Naive thymus-derived CD8-positive, alpha-beta T cell (primary cell): ENCODE data around the gene PRKAR1B. TPM values are rescaled to one million over a fixed set of nuclear protein-coding genes. Genes with fewer than 3 reads are reported as not detected.

Source experiments
- ATAC-seq, 2 donors: fragments of 150-1000 bp; cut with Tn5 transposase in 1 of 2; sonication (Bioruptor Pico), chemical (Tn5 transposase) in 1 of 2; 1 replicate in 1 of 2; 2 replicates in 1 of 2; pipeline ENCODE4 v1.10.0; 2021; ENCODE audit warnings: mild to moderate bottlenecking in 2 of 2, moderate library complexity in 2 of 2
- POLR2A ChIA-PET: fragments of 350-600 bp; sonication (Branson Sonifier 250); formaldehyde crosslinking; loops from one replicate; lab custom pipeline; 2021; ENCODE audit warnings: antibody characterized with exemption; lab: Charles Lee
- DNase-seq, 10 donors: peaks; one replicate each; pipeline versions ENCODE4 v3.0.0 to v3.0.0-alpha.2; 2020 to 2022
- H3K27ac Mint-ChIP-seq, 10 donors: one replicate each; pipeline ENCODE4 v1.8.0; 2020 to 2022; ENCODE audit warnings: mild to moderate bottlenecking in 10 of 10, mixed read lengths in 10 of 10, moderate library complexity in 4 of 10, inconsistent platforms in 1 of 10
- H3K27me3 Mint-ChIP-seq, 5 donors: one replicate each; pipeline ENCODE4 v1.8.0; 2021 to 2022; ENCODE audit warnings: mixed read lengths in 5 of 5
- H3K36me3 Mint-ChIP-seq, 3 donors: one replicate each; pipeline ENCODE4 v1.8.0; 2020 to 2022; ENCODE audit warnings: mixed read lengths in 3 of 3, mild to moderate bottlenecking in 2 of 3, inconsistent platforms in 1 of 3
- H3K4me1 Mint-ChIP-seq, 4 donors: one replicate each; pipeline ENCODE4 v1.8.0; 2021 to 2022; ENCODE audit warnings: mixed read lengths in 4 of 4
- H3K4me3 Mint-ChIP-seq, 10 donors: one replicate each; pipeline ENCODE4 v1.8.0; 2020 to 2022; ENCODE audit warnings: mild to moderate bottlenecking in 10 of 10, mixed read lengths in 10 of 10, moderate library complexity in 6 of 10, inconsistent platforms in 1 of 10
- H3K9me3 Mint-ChIP-seq, 9 donors: one replicate each; pipeline ENCODE4 v1.8.0; 2020 to 2022; ENCODE audit warnings: mixed read lengths in 9 of 9, mild to moderate bottlenecking in 3 of 9, inconsistent platforms in 1 of 9, moderate library complexity in 1 of 9
- polyA plus RNA-seq, 3 donors: library from polyadenylated mRNA; unstranded; fragments of 300-500 nt; fragmentation: Illumina TruSeq; gene quantifications; one replicate each; pipeline ENCODE4 v1.2.3, GENCODE V29; 2021
- total RNA-seq, 8 experiments: library from RNA in 2 of 8; stranded (reverse) in 2 of 8; gene quantifications; one replicate each; pipeline ENCODE4 v1.2.3 and lab custom pipeline; 2021 to 2026

Gene PRKAR1B
- total and polyA plus RNA-seq, 5 experiments from 2014 or later, result 14.6 to 47.3 (median 35.4) TPM

- H3K36me3 Mint-ChIP-seq, result peaks cover 0 to 4% (median 3%) of the 10 kb centered on the region in 3 donors
- no peak for ATAC-seq
- peaks cover 0 to 6% (median 3%) of the 10 kb centered on the region in 9 donors for H3K9me3 Mint-ChIP-seq
- peaks cover 0 to 6% (median 2%) of the 10 kb centered on the region in 4 donors for H3K4me1 Mint-ChIP-seq
- H3K4me3 Mint-ChIP-seq, result no peak overlapping the region
- no peaks in the 10 kb centered on the region for H3K27me3 Mint-ChIP-seq
- DNase-seq, result no peak
- POLR2A ChIA-PET, result interaction anchor here (0.6 kb wide), 1 partner anchor 11 kb away, joined by 3 read pairs; no protein-coding TSS in a partner anchor
- H3K27ac Mint-ChIP-seq, result peak overlapping the region in 3 of 10 donors; percentile 15 to 51 (median 34)
These were observed 185.4 kb downstream of the PRKAR1B start for GRCh38 chr7:541661-542060.

DNA sequence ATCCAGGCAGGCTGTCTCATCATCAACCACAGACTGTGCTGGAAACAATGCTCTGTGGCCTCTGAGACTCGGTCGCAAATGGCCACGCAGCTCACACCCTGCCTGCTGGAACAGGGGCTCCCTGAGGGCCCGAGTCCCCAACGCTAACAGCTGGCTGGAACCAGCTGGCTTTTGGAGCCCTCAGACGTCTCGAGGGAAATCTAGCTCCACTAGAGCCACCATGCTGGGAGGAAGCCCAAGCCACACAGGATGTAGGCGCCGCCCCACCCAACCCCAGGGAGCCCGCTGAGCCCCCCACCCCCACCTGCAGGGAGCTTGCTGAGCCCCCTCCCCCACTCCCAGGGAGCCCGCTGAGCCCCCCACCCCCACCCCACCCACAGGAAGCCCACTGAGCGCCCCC is 186.1 kb downstream of the PRKAR1B start:
- H3K27me3 Mint-ChIP-seq, result no peaks in the 10 kb centered on the region
- DNase-seq, result no peak
- peaks cover 0 to 6% (median 2%) of the 10 kb centered on the region in 4 donors for H3K4me1 Mint-ChIP-seq
- no peak for ATAC-seq
- POLR2A ChIA-PET, result no interaction called here
- H3K4me3 Mint-ChIP-seq, result no peak overlapping the region
- peaks cover 0 to 6% (median 3%) of the 10 kb centered on the region in 9 donors for H3K9me3 Mint-ChIP-seq
- H3K36me3 Mint-ChIP-seq, result peaks cover 0 to 4% (median 3%) of the 10 kb centered on the region in 3 donors
- peak overlapping the region in 1 of 10 donors; percentile 53 for H3K27ac Mint-ChIP-seq

GRCh38 chr7:540579-540978 is 186.5 kb downstream of the PRKAR1B start:
- peaks cover 0 to 4% (median 3%) of the 10 kb centered on the region in 3 donors for H3K36me3 Mint-ChIP-seq
- peaks cover 0 to 6% (median 3%) of the 10 kb centered on the region in 9 donors for H3K9me3 Mint-ChIP-seq
- POLR2A ChIA-PET, result no interaction called here
- no peak for ATAC-seq
- H3K4me1 Mint-ChIP-seq, result peaks cover 0 to 6% (median 2%) of the 10 kb centered on the region in 4 donors
- H3K27ac Mint-ChIP-seq, result peak overlapping the region in 2 of 10 donors; percentile 35 to 53
- H3K27me3 Mint-ChIP-seq, result no peaks in the 10 kb centered on the region
- no peak for DNase-seq
- H3K4me3 Mint-ChIP-seq, result no peak overlapping the region

GRCh38 chr7:539731-540411 is 187.2 kb downstream of the PRKAR1B start:
- DNase-seq (no peak), ATAC-seq (no peak)
- Mint-ChIP-seq H3K27ac (no peak overlapping the region), H3K4me3 (no peak overlapping the region), H3K27me3 (no peaks in the 10 kb centered on the region), H3K4me1 (peaks cover 0 to 6% (median 1%) of the 10 kb centered on the region in 4 donors), H3K36me3 (peaks cover 0 to 3% (median 0%) of the 10 kb centered on the region in 3 donors), H3K9me3 (peaks cover 0 to 1% (median 0%) of the 10 kb centered on the region in 9 donors)
- POLR2A ChIA-PET, result no interaction called here

GRCh38 chr7:538764-539685 is 188.1 kb downstream of the PRKAR1B start:
- POLR2A ChIA-PET, result no interaction called here
- peak overlapping the region in 1 of 10 donors; percentile 90 for H3K27ac Mint-ChIP-seq
- peaks cover 0 to 1% (median 0%) of the 10 kb centered on the region in 5 donors for H3K27me3 Mint-ChIP-seq
- DNase-seq (no peak), ATAC-seq (no peak)
- H3K9me3 Mint-ChIP-seq, result peaks cover 0 to 1% (median 0%) of the 10 kb centered on the region in 9 donors
- no peak overlapping the region for H3K4me3 Mint-ChIP-seq
- peaks cover 0 to 3% (median 0%) of the 10 kb centered on the region in 3 donors for H3K36me3 Mint-ChIP-seq
- peaks cover 0 to 6% (median 1%) of the 10 kb centered on the region in 4 donors for H3K4me1 Mint-ChIP-seq

DNA sequence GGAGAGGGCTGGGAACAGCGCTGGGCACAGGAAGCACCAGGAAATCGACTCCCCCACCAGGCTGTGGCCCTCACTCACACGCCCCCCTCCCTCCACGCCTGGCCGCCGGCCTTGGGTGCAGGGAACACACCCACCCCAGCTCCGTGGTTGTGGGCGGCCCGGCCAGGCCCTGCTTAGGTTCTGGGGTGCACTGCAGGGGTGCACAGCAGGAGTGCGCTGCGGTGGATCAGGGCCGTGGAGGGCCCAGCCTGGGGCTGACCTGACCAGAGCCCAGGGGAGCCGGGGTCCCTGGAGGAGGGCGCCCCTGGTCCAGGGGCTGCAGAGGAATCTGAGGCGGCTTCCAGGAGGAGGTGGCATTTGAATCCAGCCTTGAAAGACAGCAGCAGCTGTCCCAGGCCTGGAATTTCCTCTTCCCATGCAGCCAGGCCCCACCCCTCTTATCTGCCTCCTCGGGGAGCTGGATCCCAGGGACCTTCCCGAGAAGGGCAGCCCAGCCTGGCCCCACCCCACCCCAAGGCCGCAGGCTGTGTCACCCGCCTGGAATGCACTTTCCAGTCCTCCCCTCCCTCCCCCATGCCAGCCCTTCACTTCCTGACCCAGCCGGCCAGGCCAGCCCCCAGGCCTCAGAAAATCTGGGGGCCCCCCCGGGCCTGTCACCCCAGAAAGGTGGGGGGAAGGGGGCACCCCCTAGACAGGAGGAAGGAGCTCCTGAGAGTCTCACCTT is 189.0 kb downstream of the PRKAR1B start:
- Mint-ChIP-seq H3K36me3 (peaks cover 0 to 3% (median 0%) of the 10 kb centered on the region in 3 donors), H3K27ac (no peak overlapping the region), H3K27me3 (peaks cover 0 to 3% (median 0%) of the 10 kb centered on the region in 5 donors), H3K4me3 (no peak overlapping the region), H3K4me1 (peaks cover 0 to 6% (median 1%) of the 10 kb centered on the region in 4 donors), H3K9me3 (peaks cover 0 to 1% (median 0%) of the 10 kb centered on the region in 9 donors)
- POLR2A ChIA-PET, result no interaction called here
- DNase-seq (no peak), ATAC-seq (no peak)

GRCh38 chr7:536231-536630 is 190.8 kb downstream of the PRKAR1B start:
- H3K27me3 Mint-ChIP-seq, result peaks cover 0 to 3% (median 0%) of the 10 kb centered on the region in 5 donors
- peaks cover 0 to 2% (median 0%) of the 10 kb centered on the region in 3 donors for H3K36me3 Mint-ChIP-seq
- H3K4me3 Mint-ChIP-seq, result no peak overlapping the region
- H3K27ac Mint-ChIP-seq, result peak overlapping the region in 1 of 10 donors; percentile 75
- H3K9me3 Mint-ChIP-seq, result no peaks in the 10 kb centered on the region
- POLR2A ChIA-PET, result no interaction called here
- H3K4me1 Mint-ChIP-seq, result peaks cover 0 to 9% (median under 1%) of the 10 kb centered on the region in 4 donors
- ATAC-seq, result no peak
- DNase-seq, result no peak

DNA sequence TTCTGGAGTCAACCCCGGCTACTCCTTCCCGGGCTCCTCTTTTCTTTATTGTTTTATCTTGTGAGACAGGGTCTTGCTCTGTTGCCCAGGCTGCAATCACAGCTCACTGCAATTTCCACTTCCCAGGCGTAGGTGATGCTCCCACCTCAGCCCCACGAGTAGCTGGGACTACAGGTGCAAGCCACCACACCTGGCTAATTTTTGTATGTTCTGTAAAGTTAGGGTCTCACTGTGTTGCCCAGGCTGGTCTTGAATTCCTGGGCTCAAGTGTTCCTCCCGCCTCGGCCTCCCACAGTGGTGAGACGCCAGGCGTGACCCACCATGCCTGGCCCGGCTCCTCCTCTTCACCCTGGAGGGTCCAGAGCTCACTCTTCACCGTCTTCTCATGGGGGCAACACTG is 192.1 kb downstream of the PRKAR1B start:
- peaks cover 0 to 6% (median 2%) of the 10 kb centered on the region in 4 donors for H3K4me1 Mint-ChIP-seq
- H3K27me3 Mint-ChIP-seq, result peaks cover 0 to 5% (median 3%) of the 10 kb centered on the region in 5 donors
- H3K36me3 Mint-ChIP-seq, result no peaks in the 10 kb centered on the region
- no peak overlapping the region for H3K4me3 Mint-ChIP-seq
- DNase-seq, result no peak
- no peak for ATAC-seq
- POLR2A ChIA-PET, result interaction anchor here (0.6 kb wide), 1 partner anchor 184 kb away, joined by 7 read pairs; no protein-coding TSS in a partner anchor
- H3K27ac Mint-ChIP-seq, result peak overlapping the region in 2 of 10 donors; percentile 57 to 83
- peaks cover 0 to 1% (median 0%) of the 10 kb centered on the region in 9 donors for H3K9me3 Mint-ChIP-seq

DNA sequence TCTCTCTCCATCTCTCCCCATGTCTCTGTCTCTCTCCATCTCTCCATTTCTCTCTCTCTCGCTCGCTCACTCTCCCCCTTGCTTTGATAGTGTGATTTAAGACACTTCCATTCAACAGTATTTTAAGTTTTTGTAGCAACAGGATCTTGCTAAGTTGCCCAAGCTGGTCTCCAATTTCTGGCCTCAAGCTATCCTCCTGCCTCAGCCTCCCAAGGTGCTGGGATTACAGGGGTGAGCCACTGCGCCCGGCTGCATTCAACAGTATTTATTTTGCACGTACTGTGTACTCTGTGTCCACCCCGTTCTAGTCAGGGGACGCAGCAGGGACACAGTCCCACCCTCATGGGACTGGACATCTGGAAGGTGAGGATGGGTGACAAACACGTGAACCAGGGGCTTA is 193.0 kb downstream of the PRKAR1B start:
- POLR2A ChIA-PET, result no interaction called here
- peaks cover 0 to 5% (median 3%) of the 10 kb centered on the region in 5 donors for H3K27me3 Mint-ChIP-seq
- ATAC-seq, result no peak
- H3K27ac Mint-ChIP-seq, result no peak overlapping the region
- DNase-seq, result no peak
- H3K36me3 Mint-ChIP-seq, result no peaks in the 10 kb centered on the region
- H3K4me1 Mint-ChIP-seq, result peaks cover 0 to 6% (median 2%) of the 10 kb centered on the region in 4 donors
- H3K4me3 Mint-ChIP-seq, result no peak overlapping the region
- H3K9me3 Mint-ChIP-seq, result peaks cover 0 to 1% (median 0%) of the 10 kb centered on the region in 9 donors

DNA sequence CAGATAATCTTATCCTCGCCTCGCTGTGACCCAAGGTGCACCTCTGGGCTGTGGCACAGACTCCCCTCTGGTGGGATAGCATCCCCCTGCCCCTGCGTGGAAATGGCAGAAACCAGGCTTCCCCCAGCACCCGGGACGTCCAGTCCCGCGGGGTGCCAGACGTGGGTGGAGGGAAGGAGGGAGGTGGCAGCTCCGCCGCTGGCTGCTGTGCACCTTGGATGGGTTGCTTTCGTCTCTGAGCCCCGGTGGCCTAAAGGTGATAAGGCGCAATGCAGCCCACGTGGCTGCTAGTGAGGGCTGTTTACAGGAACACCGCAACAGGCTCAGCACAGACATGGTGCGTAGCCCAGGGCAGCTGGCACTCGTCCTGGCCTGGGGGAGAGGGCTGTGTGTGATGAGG is 193.8 kb downstream of the PRKAR1B start:
- ATAC-seq, result no peak
- Mint-ChIP-seq H3K4me3 (no peak overlapping the region), H3K4me1 (peaks cover 0 to 6% (median 2%) of the 10 kb centered on the region in 4 donors), H3K27me3 (peaks cover 0 to 5% (median 3%) of the 10 kb centered on the region in 5 donors), H3K27ac (no peak overlapping the region), H3K36me3 (no peaks in the 10 kb centered on the region), H3K9me3 (peaks cover 0 to 1% (median 0%) of the 10 kb centered on the region in 9 donors)
- DNase-seq, result no peak
- POLR2A ChIA-PET, result no interaction called here

DNA sequence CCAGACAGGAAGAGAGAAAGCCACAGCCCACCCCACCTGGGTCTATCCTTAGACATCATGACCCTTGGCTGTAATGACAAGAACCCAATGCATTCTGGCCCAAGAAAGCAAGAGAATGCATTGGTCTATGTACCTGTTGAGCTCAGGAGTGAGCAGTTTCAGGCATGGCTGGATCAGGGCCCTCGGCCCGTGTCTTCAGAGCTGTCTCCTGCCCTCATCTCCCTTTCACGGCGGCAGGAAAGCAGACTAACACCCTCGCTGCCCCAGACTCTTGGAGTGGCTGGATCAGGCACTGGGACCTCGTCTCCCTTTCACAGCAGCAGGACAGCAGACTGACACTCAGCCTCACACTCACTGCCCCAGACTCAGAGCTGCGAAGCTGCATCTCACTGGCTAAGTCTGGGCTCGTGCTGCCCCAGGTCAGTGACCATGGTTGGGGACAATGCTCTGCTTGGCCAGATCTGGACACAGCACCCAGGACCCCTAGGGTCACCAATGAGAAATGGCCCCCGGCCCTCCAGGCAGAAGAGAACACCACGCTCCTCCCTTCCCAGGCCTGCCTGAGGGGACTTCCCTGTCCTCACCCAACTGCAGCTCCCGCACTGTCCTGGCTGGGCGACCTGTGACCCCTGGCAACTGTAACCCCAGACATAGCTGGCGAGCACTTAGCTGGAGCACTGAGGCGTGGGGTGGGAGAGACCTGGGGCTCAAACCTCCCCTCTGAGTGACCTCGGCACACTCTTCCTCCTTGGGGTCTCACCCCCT is 194.5 kb downstream of the PRKAR1B start:
- Mint-ChIP-seq H3K9me3 (peaks cover 0 to 1% (median 0%) of the 10 kb centered on the region in 9 donors), H3K36me3 (no peaks in the 10 kb centered on the region), H3K27me3 (peaks cover 0 to 5% (median 3%) of the 10 kb centered on the region in 5 donors), H3K4me1 (peaks cover 0 to 6% (median 2%) of the 10 kb centered on the region in 4 donors), H3K27ac (peak overlapping the region in 1 of 10 donors; percentile 24), H3K4me3 (no peak overlapping the region)
- POLR2A ChIA-PET, result no interaction called here
- no peak for DNase-seq
- ATAC-seq, result no peak
